MCF 10A (cell line): ENCODE data around the gene ASGR1. TPM values are rescaled to one million over a fixed set of nuclear protein-coding genes. Genes with fewer than 3 reads are reported as not detected.

Experiments used
- BruUV-seq: library from RNA; stranded (reverse); fragments of 400-500 nt; replicated peaks from 2 replicates; lab custom pipeline; 2021; lab: Mats Ljungman, UMichigan
- CTCF ChIA-PET: fragments of 300-600 bp; sonication (Branson Sonifier 250); formaldehyde crosslinking; extraction: SDS; loops from one replicate; lab custom pipeline; 2021; ENCODE audit warnings: antibody characterized with exemption, inconsistent platforms; lab: Yijun Ruan, JAX
- POLR2A ChIA-PET: fragments of 300-600, 350-650 bp; sonication (Branson Sonifier 250); formaldehyde crosslinking; extraction: SDS; loops from one replicate; lab custom pipeline; 2020; ENCODE audit warnings: antibody characterized with exemption, inconsistent platforms; lab: Yijun Ruan, JAX
- DNase-seq: peaks from one replicate; pipeline ENCODE4 v3.0.0-alpha.2; 2018; ENCODE audit not compliant: unreplicated experiment
- H3K27ac Mint-ChIP-seq: one replicate; pipeline ENCODE4 v1.8.0; 2022; ENCODE audit warnings: mild to moderate bottlenecking, low read depth, mixed read lengths; ENCODE audit not compliant: unreplicated experiment
- H3K27me3 Mint-ChIP-seq: one replicate; pipeline ENCODE4 v1.8.0; 2022; ENCODE audit warnings: mixed read lengths; ENCODE audit not compliant: insufficient read depth, unreplicated experiment
- H3K36me3 Mint-ChIP-seq: one replicate; pipeline ENCODE4 v1.8.0; 2022; ENCODE audit warnings: mild to moderate bottlenecking, moderate library complexity, mixed read lengths; ENCODE audit not compliant: insufficient read depth, unreplicated experiment
- H3K4me1 Mint-ChIP-seq: one replicate; pipeline ENCODE4 v1.8.0; 2022; ENCODE audit warnings: mixed read lengths; ENCODE audit not compliant: insufficient read depth, unreplicated experiment
- H3K4me3 Mint-ChIP-seq: one replicate; pipeline ENCODE4 v1.8.0; 2022; ENCODE audit warnings: mild to moderate bottlenecking, moderate library complexity, mixed read lengths; ENCODE audit not compliant: unreplicated experiment
- H3K9me3 Mint-ChIP-seq: one replicate; pipeline ENCODE4 v1.8.0; 2022; ENCODE audit warnings: mixed read lengths; ENCODE audit not compliant: unreplicated experiment
- CTCF ChIP-seq: fragments of 200-600 bp; IDR thresholded peaks from one replicate; pipeline ENCODE4 v1.8.0; 2022; ENCODE audit warnings: antibody characterized with exemption, mild to moderate bottlenecking; ENCODE audit not compliant: unreplicated experiment
- intact Hi-C: fragments of 100-400 bp; cut with micrococcal nuclease; formaldehyde crosslinking; loops from 2 replicates; pipeline ENCODE4 v1.14.1; 2022
- total RNA-seq: library from RNA; stranded (reverse); gene quantifications from 2 replicates; pipeline ENCODE4 v1.2.3, GENCODE V29; 2022

Gene ASGR1
- total RNA-seq, 1 experiment from 2014 or later, result 0.37 TPM

GRCh38 chr17:7214300-7215135 lies 35.3 kb upstream of the ASGR1 start:
- ChIA-PET POLR2A (interaction anchor here (0.7 to 1.5 kb wide), 4 partner anchors 20 to 265 kb away, joined by 3 to 5 read pairs (median 4); partner anchors contain the start of genes DVL2 and ZBTB4), CTCF (interaction anchor here (0.5 to 0.9 kb wide), 5 partner anchors 12 to 546 kb away, joined by 3 read pairs; no protein-coding TSS in a partner anchor)
- Mint-ChIP-seq H3K4me1 (peaks cover 26% of the 10 kb centered on the region), H3K4me3 (peak overlapping the region; percentile 75), H3K36me3 (peaks cover 19% of the 10 kb centered on the region), H3K27ac (peak overlapping the region; percentile 85), H3K27me3 (no peaks in the 10 kb centered on the region), H3K9me3 (no peaks in the 10 kb centered on the region)
- TF ChIP-seq CTCF, result peak; percentile 27
- no TSS peak for BruUV-seq
- intact Hi-C loops, result loop anchor here (5.0 kb wide), 1 partner anchor 77 kb away; no protein-coding TSS in a partner anchor
- peak; percentile 95 for DNase-seq

GRCh38 chr17:7213895-7214299 lies 34.7 kb upstream of the ASGR1 start:
- ChIA-PET CTCF (interaction anchor here (0.6 to 0.9 kb wide), 4 partner anchors 13 to 545 kb away, joined by 3 read pairs; no protein-coding TSS in a partner anchor), POLR2A (interaction anchor here (0.7 to 1.5 kb wide), 4 partner anchors 20 to 266 kb away, joined by 3 to 5 read pairs (median 4); partner anchors contain the start of genes DVL2 and ZBTB4)
- intact Hi-C loops, result loop anchor here (5.0 kb wide), 1 partner anchor 77 kb away; no protein-coding TSS in a partner anchor
- peak overlapping the region; percentile 75 for H3K4me3 Mint-ChIP-seq
- peaks cover 18% of the 10 kb centered on the region for H3K36me3 Mint-ChIP-seq
- H3K27ac Mint-ChIP-seq, result no peak overlapping the region
- peak; percentile 23 for TF ChIP-seq CTCF
- H3K4me1 Mint-ChIP-seq, result peaks cover 23% of the 10 kb centered on the region
- DNase-seq, result peak; percentile 62
- no peaks in the 10 kb centered on the region for H3K27me3 Mint-ChIP-seq
- H3K9me3 Mint-ChIP-seq, result no peaks in the 10 kb centered on the region
- no TSS peak for BruUV-seq

GRCh38 chr17:7211491-7212273 lies 32.5 kb upstream of the ASGR1 start:
- TF ChIP-seq CTCF, result no peak
- no peak for DNase-seq
- Mint-ChIP-seq H3K36me3 (peaks cover 18% of the 10 kb centered on the region), H3K9me3 (no peaks in the 10 kb centered on the region), H3K4me1 (peaks cover 23% of the 10 kb centered on the region), H3K4me3 (no peak overlapping the region), H3K27me3 (peaks cover 9% of the 10 kb centered on the region), H3K27ac (no peak overlapping the region)
- CTCF ChIA-PET, result no interaction called here
- BruUV-seq, result no TSS peak
- intact Hi-C loops, result loop anchor here (5.0 kb wide), 1 partner anchor 74 kb away; no protein-coding TSS in a partner anchor
- POLR2A ChIA-PET, result no interaction called here
